Karpas-422 (cell line): ENCODE results near the gene AADACL3. TPM values are rescaled to one million over a fixed set of nuclear protein-coding genes. Genes with fewer than 3 reads are reported as not detected.
A peak's percentile ranks its signal among the peaks of the same experiment; 100 is the strongest.
"Not testable (repeated sequence)": the region's sequence is repeated elsewhere in the genome, so short reads cannot be mapped to it uniquely, and the experiment has no call there.

Source experiments
- DNase-seq: peaks from one replicate; pipeline ENCODE4 v3.0.0-alpha.2; 2015
- H2AFZ ChIP-seq: fragments of 200-600 bp; sonication (generic); 2 replicates; pipeline ENCODE4 v1.6.1; 2014; ENCODE audit warnings: antibody characterized with exemption, low read length, mixed read lengths
- H3K27ac ChIP-seq: fragments of 200-600 bp; sonication (generic); 2 replicates; pipeline ENCODE4 v1.5.1; 2014; ENCODE audit warnings: mild to moderate bottlenecking, low read length, moderate library complexity
- H3K27me3 ChIP-seq: fragments of 200-600 bp; sonication (generic); 2 replicates; pipeline ENCODE4 v1.6.1; 2014; ENCODE audit warnings: low read length, mixed read lengths
- H3K36me3 ChIP-seq: fragments of 200-600 bp; sonication (generic); 2 replicates; pipeline ENCODE4 v1.6.1; 2014; ENCODE audit warnings: low read length, mixed read lengths; ENCODE audit not compliant: insufficient read depth
- H3K4me1 ChIP-seq: fragments of 200-600 bp; sonication (generic); 2 replicates; pipeline ENCODE4 v1.6.1; 2014; ENCODE audit warnings: mild to moderate bottlenecking, low read length, mixed read lengths
- H3K4me2 ChIP-seq: fragments of 200-600 bp; sonication (generic); 2 replicates; pipeline ENCODE4 v1.6.1; 2014; ENCODE audit warnings: low read length, low read depth, mild to moderate bottlenecking; ENCODE audit not compliant: poor library complexity, severe bottlenecking
- H3K4me3 ChIP-seq: fragments of 200-600 bp; sonication (generic); 2 replicates; pipeline ENCODE4 v1.5.1; 2014; ENCODE audit warnings: mild to moderate bottlenecking, antibody characterized with exemption, low read length, mixed read lengths
- H3K79me2 ChIP-seq: fragments of 200-600 bp; sonication (generic); 2 replicates; pipeline ENCODE4 v1.6.1; 2014; ENCODE audit warnings: mild to moderate bottlenecking, low read length, mixed read lengths
- H3K9ac ChIP-seq: fragments of 200-600 bp; sonication (generic); 2 replicates; pipeline ENCODE4 v1.6.0; 2014; ENCODE audit warnings: low read length
- H3K9me2 ChIP-seq: fragments of 200-600 bp; sonication (generic), shearing (Covaris generic); replicated peaks from 2 replicates; pipeline ENCODE4 v1.6.0; 2014; ENCODE audit warnings: mild to moderate bottlenecking, low read length, moderate library complexity; ENCODE audit not compliant: insufficient read depth
- H3K9me3 ChIP-seq: fragments of 300-700, 200-600 bp; sonication (generic); 2 replicates; pipeline ENCODE4 v1.6.1; 2014; ENCODE audit warnings: low read length, mixed read lengths
- H4K20me1 ChIP-seq: fragments of 200-600 bp; sonication (generic); 2 replicates; pipeline ENCODE4 v1.6.1; 2014; ENCODE audit warnings: mild to moderate bottlenecking, antibody characterized with exemption, low read length, low read depth; ENCODE audit not compliant: insufficient read depth
- total RNA-seq: library from RNA; depleted of rRNA; stranded (reverse); fragments of >200 nt; shearing (Covaris generic); gene quantifications from 2 replicates; pipeline ENCODE4 v1.2.3, GENCODE V29; 2014; ENCODE audit warnings: low replicate concordance; rRNA removed

The AADACL3 gene
- total RNA-seq = not detected in 2 replicates

- no peaks in the 10 kb centered on the region for H3K9me2 ChIP-seq
- DNase-seq = no peak
- H3K36me3 ChIP-seq = no peaks in the 10 kb centered on the region
- H3K27me3 ChIP-seq = no peaks in the 10 kb centered on the region; the same call in 1 of the 2 replicates
- H3K4me1 ChIP-seq = no peaks in the 10 kb centered on the region
- no peak within 1 kb of the TSS for H3K9ac ChIP-seq
- H3K4me3 ChIP-seq = no peak within 1 kb of the TSS
- no peaks in the 10 kb centered on the region for H4K20me1 ChIP-seq
- no peak within 1 kb of the TSS for H3K27ac ChIP-seq
- no peaks in the 10 kb centered on the region for H3K9me3 ChIP-seq
- no peak within 1 kb of the TSS for H3K4me2 ChIP-seq
- H3K79me2 ChIP-seq = no peaks in the 10 kb centered on the region
- no peak within 1 kb of the TSS for H2AFZ ChIP-seq
Observed at GRCh38 chr1:12715896-12716437, at the start of gene AADACL3. Gene AADACL3 (plus strand): TSS chr1:12716110. CDS start chr1:12716177, 67 bp downstream.

DNA sequence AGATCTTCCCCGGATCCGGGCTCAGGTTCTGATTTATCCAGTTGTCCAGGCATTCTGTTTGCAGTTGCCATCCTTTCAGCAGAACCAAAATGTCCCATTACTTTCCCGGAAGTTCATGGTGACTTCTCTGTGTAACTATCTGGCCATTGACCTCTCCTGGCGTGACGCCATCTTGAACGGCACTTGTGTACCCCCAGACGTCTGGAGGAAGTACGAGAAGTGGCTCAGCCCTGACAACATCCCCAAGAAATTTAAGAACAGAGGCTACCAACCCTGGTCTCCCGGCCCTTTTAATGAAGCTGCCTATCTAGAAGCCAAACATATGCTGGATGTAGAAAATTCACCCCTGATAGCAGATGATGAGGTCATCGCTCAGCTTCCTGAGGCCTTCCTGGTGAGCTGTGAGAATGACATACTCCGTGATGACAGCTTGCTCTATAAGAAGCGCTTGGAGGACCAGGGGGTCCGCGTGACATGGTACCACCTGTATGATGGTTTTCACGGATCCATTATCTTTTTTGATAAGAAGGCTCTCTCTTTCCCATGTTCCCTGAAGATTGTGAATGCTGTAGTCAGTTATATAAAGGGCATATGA is 49.7 kb upstream of the AADACL3 start:
- no peaks in the 10 kb centered on the region for H3K9me3 ChIP-seq

GRCh38 chr1:12669529-12670068 is 46.3 kb upstream of the AADACL3 start:
- Histone ChIP-seq H3K27me3 (no peaks in the 10 kb centered on the region; the same call in 1 of the 2 replicates), H3K9me3 (no peaks in the 10 kb centered on the region), H3K9ac (no peak overlapping the region), H2AFZ (no peak overlapping the region), H3K36me3 (no peaks in the 10 kb centered on the region), H3K4me1 (no peaks in the 10 kb centered on the region), H3K27ac (no peak overlapping the region), H3K79me2 (no peaks in the 10 kb centered on the region), H3K9me2 (no peaks in the 10 kb centered on the region), H3K4me2 (no peak overlapping the region), H4K20me1 (no peaks in the 10 kb centered on the region), H3K4me3 (no peak overlapping the region)
- DNase-seq = no peak

More for the DNA sequence above, 49.7 kb upstream of the AADACL3 start:
- no peak overlapping the region for H3K9ac ChIP-seq
- H3K79me2 ChIP-seq = no peaks in the 10 kb centered on the region
- no peak overlapping the region for H3K4me2 ChIP-seq
- H4K20me1 ChIP-seq = no peaks in the 10 kb centered on the region
- no peak overlapping the region for H3K4me3 ChIP-seq
- H3K27me3 ChIP-seq = no peaks in the 10 kb centered on the region; the same call in 1 of the 2 replicates
- no peak overlapping the region for H2AFZ ChIP-seq
- no peaks in the 10 kb centered on the region for H3K36me3 ChIP-seq
- no peak overlapping the region for H3K27ac ChIP-seq
- DNase-seq = no peak
- no peaks in the 10 kb centered on the region for H3K4me1 ChIP-seq
- H3K9me2 ChIP-seq = no peaks in the 10 kb centered on the region

- no peak overlapping the region for H3K4me2 ChIP-seq
- H3K79me2 ChIP-seq = no peaks in the 10 kb centered on the region
- H3K27me3 ChIP-seq = no peaks in the 10 kb centered on the region
- peak; percentile 7 for DNase-seq
- no peaks in the 10 kb centered on the region for H3K9me3 ChIP-seq
- H3K9ac ChIP-seq = no peak overlapping the region
- H3K9me2 ChIP-seq = no peaks in the 10 kb centered on the region
- no peak overlapping the region for H3K4me3 ChIP-seq
- H3K27ac ChIP-seq = no peak overlapping the region
- no peaks in the 10 kb centered on the region for H3K4me1 ChIP-seq
- no peaks in the 10 kb centered on the region for H4K20me1 ChIP-seq
- no peaks in the 10 kb centered on the region for H3K36me3 ChIP-seq
- H2AFZ ChIP-seq = no peak overlapping the region
Observed at GRCh38 chr1:12674358-12674757, 41.6 kb upstream of the AADACL3 start.

- not testable (repeated sequence) for H4K20me1 ChIP-seq, H2AFZ ChIP-seq, H3K4me1 ChIP-seq, H3K9me2 ChIP-seq, H3K27me3 ChIP-seq, H3K36me3 ChIP-seq, H3K9me3 ChIP-seq, H3K4me3 ChIP-seq, H3K4me2 ChIP-seq, H3K79me2 ChIP-seq, H3K9ac ChIP-seq, H3K27ac ChIP-seq
- DNase-seq = peak; percentile 4
Observed at GRCh38 chr1:12676122-12676521, 39.8 kb upstream of the AADACL3 start.

- H3K4me3 ChIP-seq = no peak overlapping the region
- no peak overlapping the region for H3K9ac ChIP-seq
- no peaks in the 10 kb centered on the region for H3K9me3 ChIP-seq
- H3K4me2 ChIP-seq = no peak overlapping the region
- no peak for DNase-seq
- no peaks in the 10 kb centered on the region for H3K79me2 ChIP-seq
- no peaks in the 10 kb centered on the region for H3K4me1 ChIP-seq
- H3K27ac ChIP-seq = no peak overlapping the region
- H3K9me2 ChIP-seq = no peaks in the 10 kb centered on the region
- no peak overlapping the region for H2AFZ ChIP-seq
- no peaks in the 10 kb centered on the region; the same call in 1 of the 2 replicates for H3K27me3 ChIP-seq
- no peaks in the 10 kb centered on the region for H3K36me3 ChIP-seq
- H4K20me1 ChIP-seq = no peaks in the 10 kb centered on the region
Observed at GRCh38 chr1:12677565-12677964, 38.3 kb upstream of the AADACL3 start.

DNA sequence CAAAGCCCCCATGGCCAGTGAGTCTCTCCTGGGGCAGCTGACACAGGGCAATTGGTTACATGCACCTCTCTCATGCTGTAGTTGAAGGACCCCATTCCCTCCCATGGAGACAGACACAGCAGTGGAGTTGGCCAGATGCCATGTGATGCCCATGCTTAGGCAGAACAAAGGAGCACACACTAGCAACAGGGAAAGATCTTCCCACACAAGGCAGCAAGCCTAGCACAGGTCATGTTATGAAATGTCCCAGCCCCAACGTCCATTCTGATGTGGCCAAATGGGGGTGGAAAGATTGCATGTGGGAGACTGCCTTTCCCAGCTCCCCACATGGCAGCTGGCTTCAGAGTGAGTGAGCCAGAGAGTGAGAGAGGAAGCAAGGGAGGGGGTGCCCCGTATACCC is 37.6 kb upstream of the AADACL3 start:
- Histone ChIP-seq H2AFZ (no peak overlapping the region), H3K9me2 (no peaks in the 10 kb centered on the region), H3K27me3 (no peaks in the 10 kb centered on the region; the same call in 1 of the 2 replicates), H4K20me1 (no peaks in the 10 kb centered on the region), H3K27ac (no peak overlapping the region), H3K79me2 (no peaks in the 10 kb centered on the region), H3K9me3 (no peaks in the 10 kb centered on the region), H3K9ac (no peak overlapping the region), H3K4me2 (no peak overlapping the region), H3K4me3 (no peak overlapping the region), H3K4me1 (no peaks in the 10 kb centered on the region), H3K36me3 (no peaks in the 10 kb centered on the region)
- DNase-seq = peak; percentile 16

GRCh38 chr1:12678820-12679219 is 37.1 kb upstream of the AADACL3 start:
- Histone ChIP-seq H3K79me2 (no peaks in the 10 kb centered on the region), H3K9me2 (no peaks in the 10 kb centered on the region), H3K27me3 (no peaks in the 10 kb centered on the region; the same call in 1 of the 2 replicates), H3K9me3 (no peaks in the 10 kb centered on the region), H3K4me3 (no peak overlapping the region), H4K20me1 (no peaks in the 10 kb centered on the region), H2AFZ (no peak overlapping the region), H3K36me3 (no peaks in the 10 kb centered on the region), H3K27ac (no peak overlapping the region), H3K9ac (no peak overlapping the region), H3K4me1 (no peaks in the 10 kb centered on the region), H3K4me2 (no peak overlapping the region)
- peak; percentile 23 for DNase-seq
